Activated CD4-positive, alpha-beta T cell treated with anti-CD3 and anti-CD28 coated beads, Interleukin-2, amount 10 ng/mL, durations not matched to agents 24 days and 14 days (primary cell): ENCODE results near the gene GNPAT. TPM values are rescaled to one million over a fixed set of nuclear protein-coding genes. Genes with fewer than 3 reads are reported as not detected.

Experiments used
- DNase-seq: peaks from one replicate; pipeline ENCODE4 v3.0.0; 2022
- H3K27ac Mint-ChIP-seq: one replicate; pipeline ENCODE4 v1.8.0; 2022; ENCODE audit warnings: mild to moderate bottlenecking, mixed read lengths
- H3K27me3 Mint-ChIP-seq: one replicate; pipeline ENCODE4 v1.8.0; 2022; ENCODE audit warnings: mixed read lengths
- H3K36me3 Mint-ChIP-seq: one replicate; pipeline ENCODE4 v1.8.0; 2022; ENCODE audit warnings: low read depth, mild to moderate bottlenecking, mixed read lengths
- H3K4me1 Mint-ChIP-seq: one replicate; pipeline ENCODE4 v1.8.0; 2021; ENCODE audit warnings: mixed read lengths
- H3K4me3 Mint-ChIP-seq: one replicate; pipeline ENCODE4 v1.8.0; 2022; ENCODE audit warnings: mild to moderate bottlenecking, moderate library complexity, mixed read lengths
- H3K9me3 Mint-ChIP-seq: one replicate; pipeline ENCODE4 v1.8.0; 2021; ENCODE audit warnings: mixed read lengths
- intact Hi-C: fragments of 100-400 bp; cut with micrococcal nuclease; formaldehyde crosslinking; loops from one replicate; pipeline ENCODE4 v1.15.1; 2023
- total RNA-seq: library from RNA; stranded (reverse); gene quantifications from 2 replicates; pipeline ENCODE4 v1.2.3, GENCODE V29; 2022

The GNPAT gene
- total RNA-seq, 1 donor from 2014 or later: 45.6 TPM

DNA sequence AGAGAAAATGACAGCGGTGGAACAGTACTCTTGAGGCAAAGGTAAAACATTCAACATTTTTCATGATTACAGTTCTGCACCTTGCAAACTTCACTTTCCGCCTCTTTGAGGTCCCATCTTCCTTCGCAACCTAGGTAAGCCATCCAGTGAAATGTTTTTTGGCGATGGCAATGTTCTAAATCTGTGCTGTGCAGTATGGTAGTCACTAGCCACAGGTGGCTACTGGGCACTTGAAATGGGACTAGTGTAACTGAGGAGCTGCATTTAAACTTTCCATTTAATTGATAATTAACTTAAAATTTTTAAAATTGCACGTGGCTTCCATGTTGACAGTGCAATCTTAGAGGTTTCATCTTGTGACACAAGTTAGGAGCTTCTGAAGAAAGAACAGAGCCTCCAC, 83.6 kb downstream of the GNPAT start:
- Mint-ChIP-seq H3K27me3 (peaks cover 10% of the 10 kb centered on the region), H3K27ac (no peak overlapping the region), H3K4me1 (no peaks in the 10 kb centered on the region), H3K9me3 (no peaks in the 10 kb centered on the region), H3K4me3 (no peak overlapping the region), H3K36me3 (no peaks in the 10 kb centered on the region)
- intact Hi-C loops: no loop called here
- DNase-seq: no peak

GRCh38 chr1:231326248-231326647, 85.2 kb downstream of the GNPAT start:
- no peak overlapping the region for H3K27ac Mint-ChIP-seq
- peaks cover 10% of the 10 kb centered on the region for H3K27me3 Mint-ChIP-seq
- H3K4me1 Mint-ChIP-seq: no peaks in the 10 kb centered on the region
- H3K4me3 Mint-ChIP-seq: no peak overlapping the region
- no peaks in the 10 kb centered on the region for H3K36me3 Mint-ChIP-seq
- DNase-seq: no peak
- intact Hi-C loops: no loop called here
- H3K9me3 Mint-ChIP-seq: no peaks in the 10 kb centered on the region

Other genes with a start within 250 kb of the GNPAT start
- gene FAM89A, start 201.0 kb upstream of the GNPAT start, total RNA-seq: 20.2 and 20.3 TPM in 2 replicates
- gene TRIM67, start 79.2 kb upstream of the GNPAT start, total RNA-seq: not detected in 2 replicates
- gene EXOC8, start 96.6 kb downstream of the GNPAT start, total RNA-seq: 12.4 and 13.3 TPM in 2 replicates
- gene SPRTN, start 97.1 kb downstream of the GNPAT start, total RNA-seq: 13.3 and 18.0 TPM in 2 replicates
- gene EGLN1, start 181.1 kb downstream of the GNPAT start, total RNA-seq: 21.4 and 23.9 TPM in 2 replicates